CD14-positive monocyte (primary cell): ENCODE results near the gene GRIN2C. TPM values are rescaled to one million over a fixed set of nuclear protein-coding genes. Genes with fewer than 3 reads are reported as not detected.

Experiments
- DNase-seq, 3 donors: peaks; one replicate each; pipeline ENCODE4 v3.0.0-alpha.2; 2011 to 2022
- H2AFZ ChIP-seq: 2 replicates; pipeline ENCODE4 v1.6.0; 2012; ENCODE audit warnings: mild to moderate bottlenecking, low read depth, low read length, inconsistent platforms; ENCODE audit not compliant: insufficient read depth, poor library complexity, severe bottlenecking
- H3K27ac ChIP-seq, 2 donors: 1 replicate in 1 of 2; 2 replicates in 1 of 2; pipeline ENCODE4 v1.5.1; 2012 to 2013; ENCODE audit warnings: low read length in 2 of 2, control low read depth in 1 of 2, inconsistent platforms in 1 of 2, low read depth in 1 of 2, mild to moderate bottlenecking in 1 of 2
- H3K27me3 ChIP-seq, 2 donors: one replicate each; pipeline versions ENCODE4 v1.6.0 to v1.6.1; 2011 to 2013; ENCODE audit warnings: low read length in 2 of 2; ENCODE audit not compliant: control insufficient read depth in 2 of 2, insufficient read depth in 2 of 2
- H3K36me3 ChIP-seq, 2 donors: replicated peaks in 1 of 2; 1 replicate in 1 of 2; 2 replicates in 1 of 2; pipeline versions ENCODE4 v1.5.1 to v1.6.1; 2012 to 2013; ENCODE audit warnings: low read length in 2 of 2, control low read depth in 1 of 2, inconsistent platforms in 1 of 2, mild to moderate bottlenecking in 1 of 2; ENCODE audit not compliant: insufficient read depth in 2 of 2, control insufficient read depth in 1 of 2
- H3K4me1 ChIP-seq, 2 donors: 1 replicate in 1 of 2; 2 replicates in 1 of 2; pipeline versions ENCODE4 v1.5.1 to v1.6.1; 2012 to 2013; ENCODE audit warnings: low read length in 2 of 2, control low read depth in 1 of 2, inconsistent platforms in 1 of 2, mild to moderate bottlenecking in 1 of 2, moderate library complexity in 1 of 2; ENCODE audit not compliant: insufficient read depth in 2 of 2, control insufficient read depth in 1 of 2
- H3K4me2 ChIP-seq: replicated peaks from 2 replicates; pipeline ENCODE3; 2012; ENCODE audit warnings: low read length, moderate library complexity, mild to moderate bottlenecking; ENCODE audit not compliant: poor library complexity, severe bottlenecking; ENCODE audit errors: extremely low read depth
- H3K4me3 ChIP-seq, 3 experiments: fragments of 200-600 bp in 1 of 3; sonication (generic) in 1 of 3; replicated peaks in 1 of 3; 1 replicate in 2 of 3; 2 replicates in 1 of 3; pipeline ENCODE4 v1.5.1; 2011 to 2013; ENCODE audit warnings: low read length in 3 of 3, mild to moderate bottlenecking in 3 of 3, control low read depth in 2 of 3, low read depth in 2 of 3, inconsistent platforms in 1 of 3, moderate library complexity in 1 of 3
- H3K79me2 ChIP-seq: 2 replicates; pipeline ENCODE4 v1.6.0; 2012; ENCODE audit warnings: mild to moderate bottlenecking, control low read depth, inconsistent platforms, low read length, moderate library complexity; ENCODE audit not compliant: insufficient read depth
- H3K9ac ChIP-seq: 2 replicates; pipeline ENCODE4 v1.6.0; 2017; ENCODE audit warnings: low read length, mild to moderate bottlenecking; ENCODE audit not compliant: insufficient read depth, poor library complexity, severe bottlenecking
- H3K9me3 ChIP-seq, 2 donors: replicated peaks in 1 of 2; 1 replicate in 1 of 2; 2 replicates in 1 of 2; pipeline versions ENCODE4 v1.5.1 to v1.6.1; 2012 to 2013; ENCODE audit warnings: low read length in 2 of 2, control low read depth in 1 of 2; ENCODE audit not compliant: control insufficient read depth in 1 of 2, insufficient read depth in 1 of 2
- H4K20me1 ChIP-seq: 2 replicates; pipeline ENCODE4 v1.6.0; 2012; ENCODE audit warnings: mild to moderate bottlenecking, low read length, control low read depth, moderate library complexity; ENCODE audit not compliant: insufficient read depth
- H3K27ac Mint-ChIP-seq, 7 donors: one replicate each; pipeline ENCODE4 v1.8.0; 2020; ENCODE audit warnings: mild to moderate bottlenecking in 7 of 7, mixed read lengths in 7 of 7, moderate library complexity in 6 of 7, inconsistent platforms in 2 of 7
- H3K27me3 Mint-ChIP-seq, 3 donors: one replicate each; pipeline ENCODE4 v1.8.0; 2021 to 2022; ENCODE audit warnings: low read depth in 3 of 3, mild to moderate bottlenecking in 3 of 3, mixed read lengths in 3 of 3, moderate library complexity in 3 of 3, inconsistent platforms in 1 of 3
- H3K36me3 Mint-ChIP-seq, 2 donors: one replicate each; pipeline ENCODE4 v1.8.0; 2020; ENCODE audit warnings: mixed read lengths in 2 of 2, inconsistent platforms in 1 of 2, mild to moderate bottlenecking in 1 of 2
- H3K4me1 Mint-ChIP-seq: one replicate; pipeline ENCODE4 v1.8.0; 2020; ENCODE audit warnings: mild to moderate bottlenecking, mixed read lengths
- H3K4me3 Mint-ChIP-seq, 2 donors: one replicate each; pipeline ENCODE4 v1.8.0; 2020; ENCODE audit warnings: mild to moderate bottlenecking in 2 of 2, mixed read lengths in 2 of 2, moderate library complexity in 1 of 2
- H3K9me3 Mint-ChIP-seq, 7 donors: one replicate each; pipeline ENCODE4 v1.8.0; 2020 to 2022; ENCODE audit warnings: mixed read lengths in 7 of 7, mild to moderate bottlenecking in 6 of 7, moderate library complexity in 6 of 7, inconsistent platforms in 2 of 7
- CTCF ChIP-seq: fragments of 200-600 bp; IDR thresholded peaks from one replicate; pipeline ENCODE4 v1.8.0; 2022; ENCODE audit warnings: antibody characterized with exemption, mild to moderate bottlenecking
- WGBS: methylation state at CpG from one replicate; pipeline ENCODE4 v1.1.5; 2013; ENCODE audit warnings: missing lambda C conversion rate; ENCODE audit not compliant: insufficient coverage; 5-methylcytosine and 5-hydroxymethylcytosine counted together
- intact Hi-C, 2 donors: fragments of 100-400 bp; cut with micrococcal nuclease; formaldehyde crosslinking; loops; one replicate each; pipeline versions ENCODE4 v1.15.0 to v1.15.1; 2023
- polyA plus RNA-seq, 3 donors: library from polyadenylated mRNA; depleted of rRNA in 1 of 3; unstranded in 2 of 3; stranded (reverse) in 1 of 3; fragments of 300-500 nt in 2 of 3; fragments of >200 nt in 1 of 3; fragmentation: Illumina TruSeq in 2 of 3; gene quantifications; 1 replicate in 2 of 3; 2 replicates in 1 of 3; pipeline ENCODE4 v1.2.3, GENCODE V29; 2012 to 2021

Gene GRIN2C
- polyA plus RNA-seq, 3 donors: 0.04 TPM; not detected in 2

DNA sequence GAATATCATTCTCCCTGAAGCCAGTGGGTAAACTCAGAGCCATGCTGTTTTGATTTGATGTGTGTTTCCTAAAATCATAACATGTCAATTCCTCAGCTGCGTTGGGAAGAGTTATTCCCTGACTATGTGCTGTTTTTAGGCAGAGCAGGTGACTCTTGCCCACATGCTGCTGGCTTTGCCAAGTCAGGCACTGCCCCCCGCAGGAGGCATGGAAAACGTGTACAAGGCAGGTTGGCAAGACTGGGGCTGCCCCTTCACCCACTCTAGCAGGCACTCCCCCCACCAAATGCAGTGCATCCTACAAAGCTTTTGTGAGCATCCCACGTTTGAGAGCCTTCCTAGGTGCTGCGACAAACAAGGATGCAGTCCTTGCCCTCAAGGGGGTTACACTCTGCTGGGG, 45.2 kb downstream of the GRIN2C start:
- Histone ChIP-seq H3K9me3 (no peaks in the 10 kb centered on the region), H3K79me2 (peaks cover 7% of the 10 kb centered on the region), H3K4me3 (no peak overlapping the region), H3K27ac (no peak overlapping the region), H4K20me1 (peaks cover 69% of the 10 kb centered on the region), H3K4me2 (no peak overlapping the region), H3K27me3 (no peaks in the 10 kb centered on the region), H3K9ac (no peak overlapping the region), H3K4me1 (peaks cover 41 to 50% of the 10 kb centered on the region in 2 donors), H3K36me3 (peaks cover 30 to 59% of the 10 kb centered on the region in 2 donors), H2AFZ (no peak overlapping the region)
- peaks cover 69 to 87% of the 10 kb centered on the region in 2 donors for H3K36me3 Mint-ChIP-seq
- peaks cover 2 to 4% (median 2%) of the 10 kb centered on the region in 3 donors for H3K27me3 Mint-ChIP-seq
- peaks cover 51% of the 10 kb centered on the region for H3K4me1 Mint-ChIP-seq
- WGBS: 78% methylated on average over 5 of the region's 5 CpGs
- no peak for DNase-seq
- no peak for TF ChIP-seq CTCF
- intact Hi-C loops: no loop called here
- H3K9me3 Mint-ChIP-seq: no peaks in the 10 kb centered on the region
- no peak overlapping the region for H3K27ac Mint-ChIP-seq
- H3K4me3 Mint-ChIP-seq: no peak overlapping the region

- Histone ChIP-seq H4K20me1 (peaks cover 77% of the 10 kb centered on the region), H2AFZ (no peak overlapping the region), H3K9me3 (no peaks in the 10 kb centered on the region), H3K27ac (peak overlapping the region; percentile 37 to 52), H3K9ac (peak overlapping the region; percentile 12), H3K27me3 (no peaks in the 10 kb centered on the region), H3K4me3 (peak overlapping the region in 1 of 3 experiments; percentile 58), H3K4me2 (peak overlapping the region; percentile 71), H3K36me3 (peaks cover 14 to 38% of the 10 kb centered on the region in 2 donors), H3K79me2 (peaks cover 12% of the 10 kb centered on the region), H3K4me1 (peaks cover 62 to 71% of the 10 kb centered on the region in 2 donors)
- peaks cover 0 to 4% (median 2%) of the 10 kb centered on the region in 3 donors for H3K27me3 Mint-ChIP-seq
- peaks cover 59 to 76% of the 10 kb centered on the region in 2 donors for H3K36me3 Mint-ChIP-seq
- peak in 2 of 3 donors; percentile 20 to 22 for DNase-seq
- no peaks in the 10 kb centered on the region for H3K9me3 Mint-ChIP-seq
- intact Hi-C loops: no loop called here
- TF ChIP-seq CTCF: no peak
- peaks cover 72% of the 10 kb centered on the region for H3K4me1 Mint-ChIP-seq
- peak overlapping the region; percentile 49 to 83 (median 79) for H3K27ac Mint-ChIP-seq
- 46% methylated on average over 17 of the region's 23 CpGs for WGBS
- peak overlapping the region; percentile 58 to 81 for H3K4me3 Mint-ChIP-seq
Observed at GRCh38 chr17:74812109-74813009, 47.3 kb downstream of the GRIN2C start.
